MM.1S (cell line): ENCODE measurements around the gene RTN4R.

ENCODE experiments used
- DNase-seq: peaks from one replicate; pipeline ENCODE4 v3.0.0-alpha.2; 2015
- H2AFZ ChIP-seq: fragments of 300-600 bp; sonication (generic); 2 replicates; pipeline ENCODE4 v1.6.0; 2016; ENCODE audit warnings: antibody characterized with exemption, low read length
- H3F3A ChIP-seq: fragments of 300-600 bp; sonication (generic); 2 replicates; pipeline ENCODE4 v1.6.1; 2016; ENCODE audit warnings: mild to moderate bottlenecking, antibody characterized with exemption, low read length, moderate library complexity, mixed read lengths; ENCODE audit not compliant: insufficient read depth
- H3K27ac ChIP-seq: fragments of 300-600 bp; sonication (generic); 2 replicates; pipeline ENCODE4 v1.5.1; 2016; ENCODE audit warnings: mild to moderate bottlenecking, low read length
- H3K27me3 ChIP-seq: fragments of 300-600 bp; sonication (generic); replicated peaks from 2 replicates; pipeline ENCODE4 v1.6.0; 2016; ENCODE audit warnings: low read length; ENCODE audit not compliant: insufficient read depth
- H3K36me3 ChIP-seq: fragments of 300-600 bp; sonication (generic); replicated peaks from 2 replicates; pipeline ENCODE4 v1.6.1; 2016; ENCODE audit warnings: mild to moderate bottlenecking, low read length, mixed read lengths; ENCODE audit not compliant: insufficient read depth
- H3K4me1 ChIP-seq: fragments of 300-600 bp; sonication (generic); 2 replicates; pipeline ENCODE4 v1.6.1; 2016; ENCODE audit warnings: low read length, mixed read lengths
- H3K4me2 ChIP-seq: fragments of 300-600 bp; sonication (generic); 2 replicates; pipeline ENCODE4 v1.6.0; 2016; ENCODE audit warnings: low read depth, low read length
- H3K4me3 ChIP-seq: fragments of 300-600 bp; sonication (generic); 2 replicates; pipeline ENCODE4 v1.5.1; 2016; ENCODE audit warnings: low read length, mixed read lengths
- H3K79me2 ChIP-seq: fragments of 300-600 bp; sonication (generic); 2 replicates; pipeline ENCODE4 v1.6.1; 2016; ENCODE audit warnings: mixed run types, low read length, mixed read lengths
- H3K9ac ChIP-seq: fragments of 300-600 bp; sonication (generic); 2 replicates; pipeline ENCODE4 v1.6.1; 2016; ENCODE audit warnings: low read length, mixed read lengths
- H3K9me2 ChIP-seq: fragments of 300-600 bp; sonication (generic); replicated peaks from 2 replicates; pipeline ENCODE4 v1.6.1; 2016; ENCODE audit warnings: mild to moderate bottlenecking, low read length, mixed read lengths; ENCODE audit not compliant: insufficient read depth
- H3K9me3 ChIP-seq: fragments of 300-600 bp; sonication (generic); replicated peaks from 2 replicates; pipeline ENCODE4 v1.6.1; 2016; ENCODE audit warnings: mild to moderate bottlenecking, low read length, mixed read lengths; ENCODE audit not compliant: insufficient read depth
- H4K20me1 ChIP-seq: fragments of 300-600 bp; sonication (generic); 2 replicates; pipeline ENCODE4 v1.6.1; 2016; ENCODE audit warnings: mild to moderate bottlenecking, low read length, moderate library complexity, mixed read lengths; ENCODE audit not compliant: insufficient read depth
- EZH2 ChIP-seq: fragments of 300-600 bp; sonication (generic); optimal IDR thresholded peaks from 2 replicates; pipeline ENCODE3; 2017; ENCODE audit warnings: low read depth, mild to moderate bottlenecking, antibody characterized with exemption, low read length, mixed read lengths
- EZH2phosphoT487 ChIP-seq: fragments of 300-600 bp; sonication (generic); IDR thresholded peaks from 2 replicates; pipeline ENCODE4 v1.6.1; 2018; ENCODE audit warnings: antibody characterized with exemption, low read length
- TF ChIP-seq, protein P1 (sequence below): fragments of 300-600 bp; sonication (generic); IDR thresholded peaks from 2 replicates; pipeline ENCODE4 v1.5.1; 2016; ENCODE audit warnings: antibody characterized with exemption, low read length, mixed read lengths

Gene RTN4R

DNA sequence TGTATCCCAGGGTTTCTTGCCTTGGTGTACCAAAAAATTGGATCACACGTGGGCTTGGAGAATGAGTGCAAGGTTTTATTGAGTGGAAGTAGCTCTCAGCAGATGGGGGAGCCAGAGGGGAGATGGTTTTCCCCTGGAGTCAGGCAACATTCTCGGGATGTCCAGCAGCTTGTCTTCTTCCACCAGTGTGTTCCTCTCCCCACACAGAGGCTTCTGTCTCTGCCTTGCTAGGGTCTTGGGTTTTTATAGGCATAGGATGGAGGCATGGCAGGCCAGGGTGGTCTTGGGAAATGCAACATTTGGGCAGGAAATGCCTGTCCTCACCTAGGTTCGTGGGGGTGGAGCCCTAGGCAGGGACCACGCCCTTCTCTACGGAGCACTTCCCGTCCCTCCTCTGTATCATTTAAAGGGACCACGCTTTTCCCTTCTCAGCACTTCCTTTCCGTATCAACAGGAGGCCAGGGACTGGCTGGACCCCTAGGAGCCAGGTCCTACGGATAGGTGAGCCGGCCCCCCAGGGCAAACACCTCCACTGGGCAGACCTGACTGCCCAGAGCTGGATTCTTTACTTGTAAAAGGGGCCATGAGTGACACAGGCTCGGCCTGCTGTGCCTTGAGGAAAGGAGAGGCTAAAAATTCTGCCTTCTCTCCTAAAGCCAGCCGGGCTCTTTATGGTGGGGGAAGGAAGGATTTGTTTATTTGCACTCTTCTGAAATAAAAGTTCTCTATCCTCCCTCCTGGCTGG lies 62.0 kb downstream of the RTN4R start:
- Histone ChIP-seq H3K4me1 (0 out of 2 replicates have a peak, but pooled peaks cover 10% of the 10 kb centered on the region), H2AFZ (peak overlapping the region; percentile 96), H3K9ac (peak overlapping the region; percentile 72), H3K27me3 (peaks cover 32% of the 10 kb centered on the region), H3K27ac (no peak overlapping the region), H4K20me1 (no peaks in the 10 kb centered on the region), H3K4me2 (peak overlapping the region; percentile 82), H3K4me3 (peak overlapping the region; percentile 89), H3K9me3 (no peaks in the 10 kb centered on the region), H3K9me2 (no peaks in the 10 kb centered on the region), H3K79me2 (0 out of 2 replicates have a peak, but pooled peaks cover 4% of the 10 kb centered on the region), H3F3A (no peaks in the 10 kb centered on the region), H3K36me3 (no peaks in the 10 kb centered on the region)
- TF ChIP-seq EZH2 = no peak
- no peak for TF ChIP-seq EZH2phosphoT487
- TF ChIP-seq, protein P1, sequence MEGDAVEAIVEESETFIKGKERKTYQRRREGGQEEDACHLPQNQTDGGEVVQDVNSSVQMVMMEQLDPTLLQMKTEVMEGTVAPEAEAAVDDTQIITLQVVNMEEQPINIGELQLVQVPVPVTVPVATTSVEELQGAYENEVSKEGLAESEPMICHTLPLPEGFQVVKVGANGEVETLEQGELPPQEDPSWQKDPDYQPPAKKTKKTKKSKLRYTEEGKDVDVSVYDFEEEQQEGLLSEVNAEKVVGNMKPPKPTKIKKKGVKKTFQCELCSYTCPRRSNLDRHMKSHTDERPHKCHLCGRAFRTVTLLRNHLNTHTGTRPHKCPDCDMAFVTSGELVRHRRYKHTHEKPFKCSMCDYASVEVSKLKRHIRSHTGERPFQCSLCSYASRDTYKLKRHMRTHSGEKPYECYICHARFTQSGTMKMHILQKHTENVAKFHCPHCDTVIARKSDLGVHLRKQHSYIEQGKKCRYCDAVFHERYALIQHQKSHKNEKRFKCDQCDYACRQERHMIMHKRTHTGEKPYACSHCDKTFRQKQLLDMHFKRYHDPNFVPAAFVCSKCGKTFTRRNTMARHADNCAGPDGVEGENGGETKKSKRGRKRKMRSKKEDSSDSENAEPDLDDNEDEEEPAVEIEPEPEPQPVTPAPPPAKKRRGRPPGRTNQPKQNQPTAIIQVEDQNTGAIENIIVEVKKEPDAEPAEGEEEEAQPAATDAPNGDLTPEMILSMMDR = no peak
- peak; percentile 53 for DNase-seq

DNA sequence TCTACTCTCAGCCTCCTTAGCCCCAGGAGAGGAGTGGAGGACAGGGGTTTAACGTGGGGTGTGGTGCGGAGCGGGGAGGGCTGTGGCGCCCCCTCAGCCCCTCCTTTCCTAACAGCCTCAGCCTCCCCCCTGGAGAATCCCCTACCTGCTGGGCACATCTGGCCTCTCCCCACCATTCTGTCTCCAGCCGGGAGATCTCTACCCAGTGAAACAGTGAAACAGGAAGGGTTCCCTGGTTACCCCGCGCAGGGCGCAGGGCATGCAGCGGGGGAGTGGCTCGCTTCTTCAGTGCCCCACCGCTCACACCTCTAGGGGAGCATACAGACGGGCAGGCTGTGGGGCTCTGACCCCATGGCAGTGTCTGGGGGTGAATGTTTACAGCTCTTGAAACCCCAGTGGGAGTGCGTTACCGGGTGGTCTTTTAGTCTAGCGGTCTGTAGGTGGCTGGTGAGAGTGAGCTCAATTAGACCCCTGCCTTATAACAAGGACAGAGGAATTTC lies 62.6 kb downstream of the RTN4R start:
- DNase-seq = no peak
- Histone ChIP-seq H2AFZ (peak overlapping the region; percentile 96), H3K79me2 (0 out of 2 replicates have a peak, but pooled peaks cover 4% of the 10 kb centered on the region), H3K4me1 (0 out of 2 replicates have a peak, but pooled peaks cover 10% of the 10 kb centered on the region), H4K20me1 (no peaks in the 10 kb centered on the region), H3K9me3 (no peaks in the 10 kb centered on the region), H3K4me2 (peak overlapping the region; percentile 82; the same call in 1 of the 2 replicates), H3K36me3 (no peaks in the 10 kb centered on the region), H3K27me3 (peaks cover 35% of the 10 kb centered on the region), H3K27ac (no peak overlapping the region), H3K9ac (no peak overlapping the region), H3F3A (no peaks in the 10 kb centered on the region), H3K9me2 (no peaks in the 10 kb centered on the region), H3K4me3 (no peak overlapping the region)
- TF ChIP-seq, protein P1 = no peak
- no peak for TF ChIP-seq EZH2phosphoT487
- TF ChIP-seq EZH2 = no peak

DNA sequence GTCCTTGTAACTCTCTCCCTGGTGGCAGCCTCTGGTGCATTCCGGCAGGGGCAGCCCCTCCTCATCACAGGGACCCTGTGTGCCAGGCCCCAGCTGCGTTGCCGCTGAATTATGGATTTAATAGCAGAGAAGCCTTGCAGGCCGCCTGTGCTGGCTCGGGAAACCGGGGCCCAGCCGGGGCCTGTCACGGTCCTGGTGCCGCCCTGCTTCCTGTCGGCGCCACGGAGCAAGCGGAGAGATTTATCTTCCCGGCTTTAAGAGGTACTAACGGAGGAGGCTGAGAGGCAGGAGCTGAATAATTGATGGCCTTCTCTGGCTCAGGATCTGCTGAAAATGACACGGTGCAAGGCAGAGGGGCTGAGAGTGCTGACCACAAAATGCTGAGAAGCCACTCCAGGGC lies 63.3 kb downstream of the RTN4R start:
- no peak overlapping the region for H3K9ac ChIP-seq
- no peaks in the 10 kb centered on the region for H3F3A ChIP-seq
- no peak for DNase-seq
- 0 out of 2 replicates have a peak, but pooled peaks cover 4% of the 10 kb centered on the region for H3K79me2 ChIP-seq
- no peak overlapping the region for H3K27ac ChIP-seq
- H4K20me1 ChIP-seq = no peaks in the 10 kb centered on the region
- H3K4me3 ChIP-seq = no peak overlapping the region
- H3K4me1 ChIP-seq = 0 out of 2 replicates have a peak, but pooled peaks cover 10% of the 10 kb centered on the region
- no peak overlapping the region for H3K4me2 ChIP-seq
- peaks cover 42% of the 10 kb centered on the region for H3K27me3 ChIP-seq
- no peaks in the 10 kb centered on the region for H3K36me3 ChIP-seq
- TF ChIP-seq EZH2 = no peak
- H2AFZ ChIP-seq = no peak overlapping the region
- H3K9me3 ChIP-seq = no peaks in the 10 kb centered on the region
- H3K9me2 ChIP-seq = no peaks in the 10 kb centered on the region
